Hematopoietic multipotent progenitor cell treated with erythropoietin and hydrocortisone succinate and interleukin-3 and kit ligand, for 15 days (in vitro differentiated cells): ENCODE results near the gene TMEM108.

Source experiments
- DNase-seq: peaks from one replicate; pipeline ENCODE4 v3.0.0-alpha.2; 2015; ENCODE audit warnings: low spot score

The TMEM108 gene

DNA sequence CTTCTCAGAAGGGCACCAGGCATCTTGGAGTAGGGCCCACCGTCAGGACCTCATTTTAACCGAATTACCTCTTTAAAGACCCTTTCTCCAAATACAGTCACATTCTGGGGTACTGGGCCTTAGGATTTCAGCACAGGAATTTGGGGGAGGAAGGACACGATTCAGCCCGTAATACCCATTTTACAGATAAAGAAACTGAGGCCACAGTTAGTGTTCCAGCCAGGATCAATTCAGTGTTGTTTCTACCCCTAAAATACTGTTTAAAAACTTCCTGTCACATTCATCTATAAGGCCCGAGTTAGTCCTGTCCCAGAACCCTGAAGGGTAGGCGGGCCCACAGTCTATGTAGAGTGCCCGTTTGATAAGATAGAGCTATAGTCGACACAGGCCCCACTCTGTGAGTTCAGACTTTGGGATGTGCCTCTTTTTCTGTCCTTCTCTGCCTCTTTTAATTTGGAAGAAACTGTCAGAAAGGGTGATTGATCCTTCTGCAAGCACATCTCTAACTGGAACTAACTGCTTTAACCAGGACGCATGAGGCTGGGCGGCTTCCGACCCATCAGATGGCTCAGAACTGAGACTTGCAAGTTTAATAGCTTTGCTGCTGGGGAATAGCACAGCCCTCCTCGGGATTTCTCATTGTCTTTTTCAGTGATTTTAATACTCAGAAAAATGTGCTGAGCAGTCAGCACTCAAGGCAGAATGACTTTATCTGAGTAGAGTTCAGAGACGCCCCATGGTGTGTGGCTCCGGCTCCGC, 381.1 kb downstream of the TMEM108 start:
- DNase-seq: no peak

DNA sequence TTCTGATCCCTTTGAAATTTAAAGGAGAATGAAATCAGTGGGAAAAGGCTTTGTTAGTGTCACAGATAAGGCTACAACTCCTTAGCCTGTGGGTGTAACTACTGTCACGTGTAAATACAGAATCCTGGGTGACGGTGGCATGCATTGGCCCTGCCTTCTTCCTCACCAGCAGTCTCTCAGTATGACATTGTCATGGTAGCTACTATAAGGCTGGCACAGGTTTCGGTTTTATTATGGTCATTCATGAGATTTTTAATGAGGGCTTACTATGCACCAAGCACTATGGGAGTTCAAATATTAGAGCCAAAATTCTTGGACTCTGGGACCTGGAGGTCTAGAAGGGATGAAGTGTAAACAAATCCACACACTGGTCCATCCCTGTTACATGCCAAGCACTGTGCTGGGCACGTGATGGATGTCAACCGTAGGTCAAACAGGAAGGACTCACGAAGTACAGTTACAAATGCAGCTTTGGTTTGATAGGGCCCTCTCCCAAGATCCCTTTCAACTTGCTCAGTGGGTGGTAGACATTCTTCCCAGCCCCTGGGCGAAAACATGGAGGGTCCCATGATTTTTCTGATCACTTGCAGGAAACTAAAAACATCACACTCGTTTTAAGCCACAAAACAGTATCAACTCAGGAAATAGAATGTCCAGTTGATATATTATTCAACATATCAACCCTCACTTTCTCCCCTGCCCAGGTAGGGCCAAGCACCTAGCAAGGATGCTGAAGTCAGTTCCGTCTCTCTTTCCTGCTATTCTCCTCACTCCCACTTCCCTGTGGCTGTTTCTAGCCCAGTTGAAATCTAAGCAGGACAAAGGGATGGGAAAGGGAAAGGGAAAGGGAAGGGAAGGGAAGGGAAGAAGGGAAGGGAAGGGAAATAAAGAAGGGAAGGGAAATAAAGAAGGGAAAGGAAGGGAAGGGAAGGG, 387.0 kb downstream of the TMEM108 start:
- no peak for DNase-seq

DNA sequence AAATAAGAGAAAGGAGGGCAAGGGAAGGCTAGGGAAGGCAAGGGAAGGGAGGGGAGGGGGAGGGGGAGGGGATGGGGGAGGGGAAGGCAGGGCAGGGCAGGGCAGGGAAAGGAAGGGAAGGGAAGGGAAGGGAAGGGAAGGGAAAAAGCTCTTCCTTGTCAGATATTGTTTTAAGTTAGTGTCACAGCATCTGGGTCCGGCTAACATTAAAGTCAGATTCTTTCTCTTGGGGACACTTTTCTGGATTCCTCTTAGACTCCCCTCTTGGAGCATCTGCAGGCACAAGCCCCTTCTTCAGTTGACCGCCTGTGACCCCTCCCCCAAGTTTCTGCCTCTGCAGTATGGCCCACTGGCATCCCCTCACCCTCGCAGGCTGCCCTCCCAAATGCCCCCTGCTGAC, 387.7 kb downstream of the TMEM108 start:
- DNase-seq: no peak

GRCh38 chr3:133426721-133427120, 388.5 kb downstream of the TMEM108 start:
- DNase-seq: no peak

- no peak for DNase-seq
Measured at GRCh38 chr3:133428552-133428951, 390.4 kb downstream of the TMEM108 start.

DNA sequence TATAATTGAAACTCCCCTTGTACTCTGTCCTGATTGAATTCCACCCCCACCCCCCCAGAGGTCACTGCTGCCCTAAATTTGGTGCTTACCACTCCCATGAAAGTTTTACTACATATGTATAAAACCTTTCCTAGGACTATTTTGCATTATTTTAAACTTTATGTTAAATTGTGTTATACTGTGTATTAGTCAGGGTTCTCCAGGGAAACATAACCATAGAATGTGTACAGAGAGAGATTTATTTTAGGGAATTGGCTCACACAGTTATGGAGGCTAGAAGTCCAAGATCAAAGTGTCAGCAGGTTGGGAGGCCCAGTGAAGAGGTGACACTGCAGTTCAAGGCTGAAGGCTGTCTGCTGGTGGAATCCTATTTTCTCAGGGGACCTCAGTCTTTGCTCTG, 390.9 kb downstream of the TMEM108 start:
- DNase-seq: no peak

GRCh38 chr3:133439563-133439962, 401.4 kb downstream of the TMEM108 start:
- no peak for DNase-seq

- no peak for DNase-seq
Measured at GRCh38 chr3:133440652-133441051, 402.5 kb downstream of the TMEM108 start.

DNA sequence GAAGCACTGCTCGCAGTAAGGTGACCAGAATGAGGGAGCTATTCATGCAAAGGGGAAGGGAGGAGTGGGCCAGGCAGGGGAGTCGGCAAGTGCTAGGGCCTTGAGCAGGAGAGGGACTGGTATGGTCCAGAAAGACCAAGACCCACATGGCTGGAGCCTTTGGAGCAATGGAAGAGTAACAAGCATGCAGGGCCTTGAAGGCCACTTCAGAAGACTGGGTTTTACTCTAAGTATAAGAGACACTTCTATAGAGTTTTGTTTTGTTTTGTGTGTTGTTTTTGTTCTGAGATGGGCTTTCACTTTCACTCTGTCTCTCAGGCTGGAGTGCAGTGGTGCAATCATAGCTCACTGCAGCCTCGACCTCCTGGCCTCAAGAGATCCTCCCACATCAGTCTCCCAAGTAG, 403.7 kb downstream of the TMEM108 start:
- DNase-seq: no peak

DNA sequence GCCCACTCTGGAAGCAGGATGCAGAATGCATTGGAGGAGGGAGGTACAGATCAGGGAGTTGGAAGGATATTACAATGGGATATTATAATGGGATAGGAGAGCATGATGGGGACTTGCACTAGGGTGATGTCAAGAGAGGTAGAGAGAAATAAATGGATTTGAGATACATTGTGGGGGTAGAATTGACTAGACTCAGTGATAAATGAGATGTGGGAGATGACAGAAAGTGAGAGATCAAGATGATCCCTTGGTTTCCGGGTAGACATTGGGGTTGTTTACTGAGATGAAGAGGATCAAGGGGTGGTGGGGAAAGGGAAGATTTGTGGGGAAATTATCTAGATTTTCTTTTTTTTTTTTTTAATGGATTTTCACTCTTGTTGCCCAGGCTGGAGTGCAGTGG, 404.3 kb downstream of the TMEM108 start:
- DNase-seq: no peak

DNA sequence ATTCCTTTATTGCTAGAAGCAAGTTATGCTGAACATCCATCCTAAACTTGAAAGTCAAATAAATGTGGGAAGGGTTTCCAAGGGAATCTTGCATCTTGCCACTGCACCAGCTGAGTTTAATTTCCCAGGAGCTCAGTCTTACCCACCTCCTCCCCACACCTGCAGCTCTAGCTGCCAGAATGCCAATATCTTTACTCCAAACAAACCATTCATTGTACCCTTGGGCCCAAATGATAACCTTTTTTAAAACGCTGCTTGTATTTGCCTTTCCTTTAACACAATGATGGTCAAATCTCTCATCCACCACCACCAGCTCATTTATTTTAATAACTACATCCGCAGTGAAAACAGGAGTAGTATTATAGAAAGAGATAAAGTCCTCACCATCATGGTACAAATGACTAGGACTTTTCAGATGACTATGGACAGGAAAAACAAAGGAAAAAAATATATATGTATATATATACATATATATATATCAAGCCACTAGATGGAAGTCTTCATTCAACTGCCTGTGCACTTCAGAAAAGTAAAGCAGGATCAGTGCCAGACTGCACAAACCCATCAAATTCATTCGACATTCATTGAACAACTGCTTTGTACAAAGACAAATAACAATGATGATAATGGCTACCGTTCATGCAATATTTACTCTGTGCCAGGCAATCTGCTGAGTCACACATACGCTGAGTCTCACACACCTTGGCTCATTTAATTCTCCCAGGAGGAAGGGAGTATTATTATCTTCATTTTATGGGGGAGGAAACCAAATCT, 405.6 kb downstream of the TMEM108 start:
- DNase-seq: no peak

DNA sequence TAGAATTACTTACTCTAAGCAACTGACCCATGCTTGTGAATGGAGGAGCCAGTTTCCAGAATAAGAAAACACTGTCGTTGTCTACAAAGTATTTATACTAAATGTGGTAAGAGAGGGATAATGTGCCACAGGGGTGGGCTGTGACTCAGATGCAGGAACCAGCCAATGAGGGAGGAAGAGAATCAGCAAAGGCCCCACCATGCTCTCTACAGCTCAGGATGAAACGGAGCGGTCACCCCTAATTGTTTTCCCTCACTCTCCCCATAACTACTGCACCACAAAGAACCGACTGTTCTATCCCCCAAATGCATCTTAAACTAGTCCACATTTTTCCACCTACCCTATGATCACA, 406.2 kb downstream of the TMEM108 start:
- DNase-seq: no peak

DNA sequence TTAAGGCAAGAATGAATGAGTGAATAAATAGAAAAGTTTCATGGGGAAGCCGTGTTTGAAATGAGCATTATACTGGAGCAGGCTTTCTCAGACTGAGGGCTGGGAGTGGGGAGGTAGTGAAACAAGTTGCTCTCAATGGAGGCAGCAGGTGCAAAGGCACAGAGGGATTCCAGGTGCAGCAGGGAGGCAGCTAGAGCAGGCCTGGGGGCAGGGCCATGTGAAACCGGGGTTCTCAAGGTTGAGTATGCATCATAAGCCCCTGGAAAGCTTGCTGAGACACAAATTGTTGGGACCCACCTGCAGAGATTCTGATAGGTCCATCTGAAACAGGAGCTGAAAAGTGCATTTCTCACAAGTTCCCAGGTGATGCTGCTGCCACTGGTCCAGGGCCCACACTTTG, 406.9 kb downstream of the TMEM108 start:
- DNase-seq: no peak
